Inferior parietal cortex (tissue), 1 donor: ENCODE measurements around the gene DLGAP5.

Experiments used
- DNase-seq: peaks from one replicate; pipeline ENCODE4 v3.0.0-alpha.2; 2016; ENCODE audit errors: extremely low spot score

The DLGAP5 gene

GRCh38 chr14:55114720-55115119 is 76.7 kb downstream of the DLGAP5 start:
- DNase-seq = no peak

DNA sequence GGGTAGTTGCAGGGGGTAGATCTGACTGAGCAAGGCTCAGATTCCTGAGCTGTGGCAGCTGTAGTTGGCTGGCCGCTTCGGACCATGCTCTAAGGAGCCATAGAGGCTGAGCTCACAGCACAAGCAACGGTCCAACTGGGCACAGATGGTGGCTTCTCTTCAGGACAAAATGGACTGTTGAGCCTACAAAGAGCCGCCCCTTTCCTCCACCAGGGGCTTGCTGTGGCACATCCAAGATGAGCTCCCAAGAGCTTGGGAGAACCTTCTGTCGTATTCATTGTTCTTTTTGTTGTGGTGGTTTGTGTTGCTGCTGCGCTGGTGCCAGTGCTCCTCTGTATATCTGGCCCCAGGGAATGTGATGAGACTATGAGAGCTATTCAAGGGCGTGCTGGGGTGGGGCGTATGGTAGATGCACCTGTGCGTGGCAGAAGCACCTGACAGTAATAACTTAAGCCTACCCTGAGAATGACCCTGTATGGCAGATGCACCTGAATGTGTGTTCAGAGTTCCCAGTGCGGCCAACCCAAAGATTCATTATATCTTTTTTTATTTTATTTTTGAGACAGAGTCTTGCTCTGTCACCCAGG is 80.2 kb downstream of the DLGAP5 start:
- DNase-seq = no peak

GRCh38 chr14:55109836-55110235 is 81.5 kb downstream of the DLGAP5 start:
- no peak for DNase-seq

- no peak for DNase-seq
Observed at GRCh38 chr14:55107766-55108554, 83.4 kb downstream of the DLGAP5 start.

DNA sequence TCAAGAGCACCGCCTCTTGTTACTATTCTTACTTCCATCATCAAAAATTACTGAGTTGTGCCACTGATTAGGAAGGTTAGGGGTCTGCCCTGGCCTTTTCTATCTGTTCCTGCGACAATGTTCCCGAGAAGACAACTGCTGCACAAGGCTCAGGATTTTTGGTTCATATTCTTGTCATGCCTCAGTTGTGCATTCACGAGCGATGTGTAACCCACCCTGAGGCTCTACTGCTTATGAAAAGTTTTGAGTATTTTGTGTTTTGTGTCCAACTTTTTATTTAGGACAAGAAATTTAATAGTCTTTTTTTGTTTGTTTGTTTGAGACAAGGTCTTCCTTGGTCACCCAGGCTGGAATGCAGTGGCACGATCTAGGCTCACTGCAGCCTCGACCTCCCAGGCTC is 85.4 kb downstream of the DLGAP5 start:
- DNase-seq = no peak

GRCh38 chr14:55103971-55104954 is 87.1 kb downstream of the DLGAP5 start:
- DNase-seq = no peak

DNA sequence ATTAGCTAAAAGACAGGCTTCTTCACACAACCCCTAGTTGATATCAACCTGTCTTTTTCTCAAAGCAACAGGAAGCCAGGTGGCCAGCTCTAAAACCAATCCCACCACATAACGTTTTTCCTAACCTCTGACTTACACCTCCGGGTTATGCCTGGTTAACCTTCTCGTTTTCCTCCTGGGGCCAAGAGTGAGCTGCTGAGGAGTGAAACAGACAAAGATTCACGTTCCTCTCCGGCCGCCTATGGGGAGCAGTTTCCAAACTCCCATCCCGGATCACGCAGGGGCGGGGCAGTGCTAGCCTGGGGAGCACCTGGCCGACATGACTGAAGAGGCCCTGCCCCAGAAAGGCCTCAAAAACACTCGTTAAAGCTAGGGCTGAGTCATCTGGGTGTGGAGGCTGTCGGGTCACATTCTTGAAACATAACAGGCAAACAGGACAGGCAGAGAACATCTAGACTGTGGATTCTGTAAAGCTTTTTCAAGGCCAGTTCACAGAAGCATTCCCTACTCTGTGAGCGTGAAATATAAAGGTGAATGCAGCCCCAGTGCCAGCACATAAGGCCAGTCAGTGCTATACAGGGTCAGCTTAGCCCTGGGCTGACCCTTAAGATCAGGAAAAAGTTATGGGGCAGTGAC is 88.3 kb downstream of the DLGAP5 start:
- no peak for DNase-seq

- DNase-seq = peak; percentile 60
Observed at GRCh38 chr14:55102141-55102621, 89.2 kb downstream of the DLGAP5 start.

DNA sequence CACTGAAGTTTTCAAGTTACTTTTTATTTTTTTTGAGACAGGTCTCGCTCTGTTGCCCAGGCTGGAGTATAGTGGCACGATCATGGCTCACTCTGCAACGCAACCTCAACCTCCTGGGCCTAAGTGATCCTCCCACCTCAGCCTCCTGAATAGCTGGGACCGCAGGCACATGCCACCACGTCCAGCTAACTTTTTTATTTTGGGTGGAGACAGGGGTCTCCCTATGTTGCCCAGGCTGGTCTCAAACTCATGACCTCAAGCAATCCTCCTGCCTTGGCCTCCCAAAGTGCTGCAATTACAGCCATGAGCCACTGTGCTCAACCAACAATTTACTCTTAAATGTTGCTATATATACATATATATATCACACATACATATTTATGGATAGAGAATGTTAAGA is 89.7 kb downstream of the DLGAP5 start:
- no peak for DNase-seq

GRCh38 chr14:55099756-55100155 is 91.6 kb downstream of the DLGAP5 start:
- no peak for DNase-seq

DNA sequence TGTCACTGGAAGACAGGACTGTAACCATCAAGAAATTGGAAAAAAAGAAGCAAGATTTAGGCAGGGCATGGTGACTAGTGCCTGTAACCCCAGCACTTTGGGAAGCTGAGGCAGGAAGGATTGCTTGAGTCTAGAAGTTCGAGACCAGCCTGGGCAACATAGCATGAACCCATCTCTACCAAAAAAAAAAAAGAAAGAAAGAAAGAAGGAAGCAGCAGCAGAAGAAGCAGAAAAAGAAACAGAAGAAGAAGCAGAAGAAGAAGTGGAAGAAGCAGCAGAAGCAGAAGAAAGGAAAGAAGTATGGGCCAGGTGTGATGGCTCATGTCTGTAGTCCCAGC is 92.9 kb downstream of the DLGAP5 start:
- DNase-seq = no peak
